ENCODE data around the gene ZNF142.

- TF ChIP-seq, protein P1, sequence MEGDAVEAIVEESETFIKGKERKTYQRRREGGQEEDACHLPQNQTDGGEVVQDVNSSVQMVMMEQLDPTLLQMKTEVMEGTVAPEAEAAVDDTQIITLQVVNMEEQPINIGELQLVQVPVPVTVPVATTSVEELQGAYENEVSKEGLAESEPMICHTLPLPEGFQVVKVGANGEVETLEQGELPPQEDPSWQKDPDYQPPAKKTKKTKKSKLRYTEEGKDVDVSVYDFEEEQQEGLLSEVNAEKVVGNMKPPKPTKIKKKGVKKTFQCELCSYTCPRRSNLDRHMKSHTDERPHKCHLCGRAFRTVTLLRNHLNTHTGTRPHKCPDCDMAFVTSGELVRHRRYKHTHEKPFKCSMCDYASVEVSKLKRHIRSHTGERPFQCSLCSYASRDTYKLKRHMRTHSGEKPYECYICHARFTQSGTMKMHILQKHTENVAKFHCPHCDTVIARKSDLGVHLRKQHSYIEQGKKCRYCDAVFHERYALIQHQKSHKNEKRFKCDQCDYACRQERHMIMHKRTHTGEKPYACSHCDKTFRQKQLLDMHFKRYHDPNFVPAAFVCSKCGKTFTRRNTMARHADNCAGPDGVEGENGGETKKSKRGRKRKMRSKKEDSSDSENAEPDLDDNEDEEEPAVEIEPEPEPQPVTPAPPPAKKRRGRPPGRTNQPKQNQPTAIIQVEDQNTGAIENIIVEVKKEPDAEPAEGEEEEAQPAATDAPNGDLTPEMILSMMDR (IDR thresholded peaks at IDR 0.05 in 4 of 5, conservative IDR thresholded peaks at IDR 0.05 in 1 of 5) = no peak
- TF ChIP-seq POLR2A (IDR thresholded peaks at IDR 0.05) = peak; percentile 73 to 84
Observed at GRCh38 chr2:218607436-218608115, 51.8 kb downstream of the ZNF142 start, which contains the start of gene PLCD4.

All from gastrocnemius medialis (tissue), 4 donors.